Neural progenitor cell (in vitro differentiated cells): ENCODE data around the gene MYBBP1A. TPM values are rescaled to one million over a fixed set of nuclear protein-coding genes. Genes with fewer than 3 reads are reported as not detected.

Source experiments
- DNase-seq: peaks from one replicate; pipeline ENCODE4 v3.0.0-alpha.2; 2016; ENCODE audit warnings: low spot score
- H2AFZ ChIP-seq: fragments of 200-600 bp; sonication (generic); replicated peaks from 2 replicates; pipeline ENCODE4 v1.6.1; 2016; ENCODE audit warnings: antibody characterized with exemption
- H3F3A ChIP-seq: fragments of 200-600 bp; sonication (generic); 2 replicates; pipeline ENCODE4 v1.6.1; 2016; ENCODE audit warnings: antibody characterized with exemption, low read depth
- H3K27ac ChIP-seq: fragments of 200-600 bp; sonication (generic); 2 replicates; pipeline ENCODE4 v1.5.1; 2016; ENCODE audit warnings: mild to moderate bottlenecking
- H3K27me3 ChIP-seq: fragments of 200-600 bp; sonication (generic); 2 replicates; pipeline ENCODE4 v1.6.1; 2016; ENCODE audit warnings: mild to moderate bottlenecking, moderate library complexity
- H3K36me3 ChIP-seq: fragments of 200-600 bp; sonication (generic); 2 replicates; pipeline ENCODE4 v1.5.1; 2016
- H3K4me1 ChIP-seq: fragments of 200-600 bp; sonication (generic); 2 replicates; pipeline ENCODE4 v1.6.1; 2016; ENCODE audit warnings: mixed run types
- H3K4me2 ChIP-seq: fragments of 200-600 bp; sonication (generic); 2 replicates; pipeline ENCODE4 v1.6.1; 2016
- H3K4me3 ChIP-seq: fragments of 200-600 bp; sonication (generic); 2 replicates; pipeline ENCODE4 v1.5.1; 2016
- H3K79me2 ChIP-seq: fragments of 200-600 bp; sonication (generic); 2 replicates; pipeline ENCODE4 v1.6.1; 2016; ENCODE audit warnings: low read depth
- H3K9ac ChIP-seq: fragments of 200-600 bp; sonication (generic); 2 replicates; pipeline ENCODE4 v1.6.1; 2016
- H3K9me3 ChIP-seq: fragments of 200-600 bp; sonication (generic); 2 replicates; pipeline ENCODE4 v1.5.1; 2016; ENCODE audit warnings: low read depth
- H4K20me1 ChIP-seq: fragments of 200-600 bp; sonication (generic); 2 replicates; pipeline ENCODE4 v1.6.1; 2016; ENCODE audit warnings: low read depth
- H3K27ac Mint-ChIP-seq: 3 replicates; pipeline ENCODE4 v1.8.0; 2021; ENCODE audit warnings: mixed read lengths
- H3K27me3 Mint-ChIP-seq: 2 replicates; pipeline ENCODE4 v1.8.0; 2022; ENCODE audit warnings: low read depth, mild to moderate bottlenecking, inconsistent platforms, moderate library complexity, mixed read lengths; ENCODE audit not compliant: insufficient read depth
- H3K36me3 Mint-ChIP-seq: 3 replicates; pipeline ENCODE4 v1.8.0; 2021; ENCODE audit warnings: mixed read lengths
- H3K4me1 Mint-ChIP-seq: 3 replicates; pipeline ENCODE4 v1.8.0; 2021; ENCODE audit warnings: mixed read lengths
- H3K4me3 Mint-ChIP-seq: 3 replicates; pipeline ENCODE4 v1.8.0; 2021; ENCODE audit warnings: mild to moderate bottlenecking, moderate library complexity, mixed read lengths
- H3K9me3 Mint-ChIP-seq: 3 replicates; pipeline ENCODE4 v1.8.0; 2020; ENCODE audit warnings: mixed read lengths
- CTCF ChIP-seq: fragments of 200-600 bp; sonication (generic); IDR thresholded peaks from 2 replicates; pipeline ENCODE4 v1.5.1; 2017; ENCODE audit warnings: antibody characterized with exemption, mild to moderate bottlenecking
- EZH2 ChIP-seq: fragments of 200-600 bp; sonication (generic); IDR thresholded peaks from 2 replicates; pipeline ENCODE4 v1.6.1; 2017; ENCODE audit warnings: antibody characterized with exemption, mild to moderate bottlenecking, moderate library complexity
- EZH2phosphoT487 ChIP-seq: fragments of 200-600 bp; sonication (generic); IDR thresholded peaks from 2 replicates; pipeline ENCODE4 v1.6.1; 2017; ENCODE audit warnings: antibody characterized with exemption
- total RNA-seq: library from RNA; depleted of rRNA; stranded (reverse); fragments of >200 nt; gene quantifications from 2 replicates; pipeline ENCODE4 v1.2.3, GENCODE V29; 2015; ENCODE audit warnings: low replicate concordance

MYBBP1A gene
- total RNA-seq, 1 donor from 2014 or later = 17.4 TPM

GRCh38 chr17:4534515-4534914 is 20.7 kb downstream of the MYBBP1A start:
- no peak for DNase-seq
- Histone ChIP-seq H3K4me2 (no peak overlapping the region), H3K4me1 (peaks cover 22% of the 10 kb centered on the region), H3K27ac (no peak overlapping the region), H2AFZ (no peak overlapping the region), H3K9ac (no peak overlapping the region), H4K20me1 (no peaks in the 10 kb centered on the region), H3K9me3 (no peaks in the 10 kb centered on the region), H3F3A (peaks cover 3% of the 10 kb centered on the region), H3K27me3 (peaks cover 10% of the 10 kb centered on the region), H3K4me3 (no peak overlapping the region), H3K36me3 (no peaks in the 10 kb centered on the region), H3K79me2 (no peaks in the 10 kb centered on the region)
- H3K4me1 Mint-ChIP-seq = no peaks in the 10 kb centered on the region
- H3K9me3 Mint-ChIP-seq = no peaks in the 10 kb centered on the region
- TF ChIP-seq EZH2phosphoT487 (no peak), CTCF (no peak), EZH2 (no peak)
- H3K27ac Mint-ChIP-seq = no peak overlapping the region
- peaks cover 3% of the 10 kb centered on the region for H3K27me3 Mint-ChIP-seq
- no peaks in the 10 kb centered on the region for H3K36me3 Mint-ChIP-seq
- no peak overlapping the region for H3K4me3 Mint-ChIP-seq

GRCh38 chr17:4533523-4534504 is 21.4 kb downstream of the MYBBP1A start:
- H3K27me3 Mint-ChIP-seq = peaks cover 3% of the 10 kb centered on the region
- no peak overlapping the region for H3K4me3 ChIP-seq
- peak; percentile 66 for DNase-seq

GRCh38 chr17:4532860-4533522 is 22.2 kb downstream of the MYBBP1A start:
- Histone ChIP-seq H3K4me2 (no peak overlapping the region), H3K9me3 (no peaks in the 10 kb centered on the region), H3K36me3 (no peaks in the 10 kb centered on the region), H3K9ac (no peak overlapping the region), H3F3A (peaks cover 3% of the 10 kb centered on the region), H3K27me3 (peaks cover 14% of the 10 kb centered on the region), H2AFZ (no peak overlapping the region), H3K4me3 (no peak overlapping the region), H3K79me2 (no peaks in the 10 kb centered on the region), H3K4me1 (peaks cover 22% of the 10 kb centered on the region), H4K20me1 (no peaks in the 10 kb centered on the region), H3K27ac (no peak overlapping the region)
- H3K9me3 Mint-ChIP-seq = no peaks in the 10 kb centered on the region
- no peak for TF ChIP-seq CTCF
- no peak for TF ChIP-seq EZH2
- no peak for TF ChIP-seq EZH2phosphoT487
- H3K4me1 Mint-ChIP-seq = no peaks in the 10 kb centered on the region
- no peaks in the 10 kb centered on the region for H3K36me3 Mint-ChIP-seq
- peaks cover 3% of the 10 kb centered on the region for H3K27me3 Mint-ChIP-seq
- no peak for DNase-seq
- no peak overlapping the region for H3K4me3 Mint-ChIP-seq
- H3K27ac Mint-ChIP-seq = peak overlapping the region; percentile 33

More at GRCh38 chr17:4533523-4534504, 21.4 kb downstream of the MYBBP1A start:
- H3K9me3 Mint-ChIP-seq = no peaks in the 10 kb centered on the region
- H3K4me3 Mint-ChIP-seq = no peak overlapping the region
- Histone ChIP-seq H3K27ac (no peak overlapping the region), H3K9me3 (no peaks in the 10 kb centered on the region), H3F3A (peaks cover 3% of the 10 kb centered on the region), H2AFZ (no peak overlapping the region), H3K4me1 (peaks cover 22% of the 10 kb centered on the region), H3K4me2 (no peak overlapping the region), H3K9ac (no peak overlapping the region), H3K79me2 (no peaks in the 10 kb centered on the region), H3K36me3 (no peaks in the 10 kb centered on the region), H3K27me3 (peaks cover 10% of the 10 kb centered on the region), H4K20me1 (no peaks in the 10 kb centered on the region)
- no peaks in the 10 kb centered on the region for H3K4me1 Mint-ChIP-seq
- no peak for TF ChIP-seq EZH2
- peak; percentile 14 for TF ChIP-seq CTCF
- TF ChIP-seq EZH2phosphoT487 = no peak
- H3K36me3 Mint-ChIP-seq = no peaks in the 10 kb centered on the region
- H3K27ac Mint-ChIP-seq = peak overlapping the region; percentile 33
